Erythroblast (primary cell): ENCODE results near the gene KCNK16.

ENCODE experiments used
- DNase-seq, 2 experiments: peaks; one replicate each; lab custom pipeline; 2025; lab: John Stamatoyannopoulos, UW
- GATA1 ChIP-seq: IDR thresholded peaks from 2 replicates; pipeline ENCODE4 v1.6.1; 2011; ENCODE audit warnings: low read depth, mild to moderate bottlenecking, control low read depth, low read length, moderate library complexity
- POLR2A ChIP-seq: IDR thresholded peaks from 2 replicates; pipeline ENCODE4 v1.6.1; 2011; ENCODE audit warnings: mild to moderate bottlenecking, low read length

KCNK16 gene

GRCh38 chr6:39322306-39322850 lies at the start of gene KCNK16:
Gene KCNK16 (minus strand): TSS chr6:39322702. CDS start chr6:39322540, 162 bp downstream.
- DNase-seq, result no peak
- TF ChIP-seq POLR2A, result no peak

GRCh38 chr6:39370390-39370789 lies 47.9 kb upstream of the KCNK16 start:
- no peak for DNase-seq
- TF ChIP-seq GATA1 (no peak), POLR2A (no peak)

- TF ChIP-seq POLR2A (no peak), GATA1 (no peak)
- DNase-seq, result no peak
These were observed 47.5 kb upstream of the KCNK16 start for GRCh38 chr6:39369987-39370386.

- TF ChIP-seq POLR2A, result no peak
- TF ChIP-seq GATA1, result no peak
- DNase-seq, result no peak
These were observed 45.2 kb upstream of the KCNK16 start for GRCh38 chr6:39367700-39368099.

GRCh38 chr6:39366931-39367618 lies 44.6 kb upstream of the KCNK16 start:
- no peak for TF ChIP-seq GATA1
- no peak for TF ChIP-seq POLR2A
- no peak for DNase-seq

GRCh38 chr6:39365281-39366074 lies 43.0 kb upstream of the KCNK16 start:
- TF ChIP-seq POLR2A (no peak), GATA1 (no peak)
- no peak for DNase-seq

GRCh38 chr6:39363280-39363679 lies 40.8 kb upstream of the KCNK16 start:
- TF ChIP-seq GATA1 (no peak), POLR2A (no peak)
- DNase-seq, result no peak

GRCh38 chr6:39362487-39362865 lies 40.0 kb upstream of the KCNK16 start:
- TF ChIP-seq POLR2A (no peak), GATA1 (no peak)
- DNase-seq, result no peak

GRCh38 chr6:39361657-39362486 lies 39.4 kb upstream of the KCNK16 start:
- no peak for TF ChIP-seq POLR2A
- no peak for TF ChIP-seq GATA1
- peak; percentile 33 to 55 for DNase-seq

- TF ChIP-seq POLR2A (no peak), GATA1 (no peak)
- no peak for DNase-seq
These were observed 37.9 kb upstream of the KCNK16 start for GRCh38 chr6:39360378-39360777.

- TF ChIP-seq POLR2A, result no peak
- no peak for TF ChIP-seq GATA1
- no peak for DNase-seq
These were observed 35.6 kb upstream of the KCNK16 start for GRCh38 chr6:39357998-39358686.

- TF ChIP-seq POLR2A (no peak), GATA1 (no peak)
- DNase-seq, result no peak
These were observed 31.3 kb upstream of the KCNK16 start for GRCh38 chr6:39353698-39354315.
